ENCODE measurements around the gene ELL. TPM values are rescaled to one million over a fixed set of nuclear protein-coding genes. Genes with fewer than 3 reads are reported as not detected.

The ELL gene
- polyA plus RNA-seq, 10 donors, result 12.2 to 17.7 (median 13.2) TPM

DNA sequence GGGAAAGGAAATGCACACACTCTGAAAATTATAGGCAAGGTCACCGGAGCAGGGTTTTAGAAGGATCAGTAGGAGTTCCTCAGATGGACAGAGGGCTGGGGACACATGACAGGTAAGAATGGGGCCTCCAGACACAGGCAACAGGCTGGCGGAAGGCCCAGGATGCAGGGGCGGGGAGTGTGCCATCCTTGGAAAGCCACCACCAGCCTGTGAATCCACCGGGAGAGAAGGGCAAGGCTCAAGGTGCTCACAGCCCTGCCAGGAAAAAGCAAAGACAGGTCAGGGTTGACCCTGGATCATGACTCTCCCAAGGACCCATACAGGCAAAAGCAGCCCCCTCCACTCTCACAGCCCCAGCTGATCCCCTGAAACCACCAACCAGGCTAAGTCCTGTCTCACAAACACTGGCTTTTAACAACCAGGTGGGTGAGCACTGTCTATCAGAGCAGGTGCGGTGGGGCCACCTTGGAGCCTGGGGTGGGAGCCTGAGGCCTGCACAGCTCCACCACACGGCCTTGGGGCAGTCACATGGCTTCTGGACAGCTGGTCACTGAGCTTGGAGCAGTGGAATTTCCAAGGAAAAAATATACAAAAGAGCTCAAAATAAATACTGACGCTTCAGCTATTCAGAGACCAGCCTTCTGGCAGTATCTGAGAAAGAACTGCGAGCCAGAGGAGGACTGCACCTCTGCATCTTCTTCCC is 48.7 kb downstream of the ELL start:
- DNase-seq, result no peak

DNA sequence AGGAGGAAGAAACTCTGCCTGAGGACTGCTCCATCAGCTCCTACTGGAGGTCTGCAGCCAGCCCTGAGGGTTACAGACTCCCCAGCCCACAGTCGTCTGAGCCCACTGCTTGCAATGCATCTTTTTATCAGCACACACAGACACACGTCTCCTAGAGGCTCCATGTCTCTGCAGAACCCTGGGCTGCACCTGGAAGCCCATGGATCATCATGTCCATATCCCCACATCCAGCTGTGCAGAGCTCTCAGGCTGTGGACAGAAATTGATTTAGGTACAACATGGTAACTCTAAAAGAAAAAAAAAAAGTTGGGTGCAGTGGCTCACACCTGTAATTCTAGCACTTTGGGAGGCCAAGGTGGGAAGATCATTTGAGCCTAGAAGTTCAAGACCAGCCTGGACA is 51.1 kb downstream of the ELL start:
- no peak for DNase-seq

DNA sequence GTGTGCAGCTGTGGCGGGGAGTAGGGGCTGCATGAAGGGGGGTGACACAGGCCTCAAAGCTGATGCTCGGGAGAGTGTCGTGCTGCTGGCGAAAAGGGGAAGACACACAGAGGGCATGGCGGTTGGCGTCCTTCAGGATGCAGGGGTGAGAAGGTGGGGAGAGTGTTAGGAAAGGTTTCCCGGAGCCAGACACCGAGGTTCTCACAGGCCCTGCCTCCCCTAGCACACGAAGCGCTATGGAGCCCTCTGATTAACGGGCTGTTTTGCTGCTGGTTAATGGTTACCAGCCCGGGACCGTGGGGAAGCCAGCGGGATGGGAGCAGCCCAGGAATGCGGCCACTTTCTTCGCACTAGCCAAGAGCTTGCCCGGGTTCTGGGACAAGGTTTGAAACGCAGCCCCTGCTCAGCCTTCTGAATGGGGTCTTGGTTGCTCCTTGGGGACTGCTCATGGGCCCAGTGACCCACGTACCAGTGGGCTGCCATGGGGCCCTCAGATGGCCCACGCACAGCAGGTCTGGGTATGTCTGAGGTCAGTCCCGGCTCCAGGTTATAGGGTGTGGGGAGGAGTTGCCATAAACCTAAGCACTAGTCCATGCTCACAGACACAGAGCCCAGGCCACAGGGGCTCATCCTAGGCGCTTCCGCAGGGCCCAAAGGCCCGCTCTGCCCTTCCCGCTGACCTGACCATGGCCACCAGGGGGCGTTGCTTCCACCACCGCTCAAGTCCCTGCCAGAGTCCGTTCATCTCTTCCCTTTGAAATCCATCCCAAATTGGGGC is 52.6 kb downstream of the ELL start:
- DNase-seq, result peak; percentile 38 to 77 (median 68)

DNA sequence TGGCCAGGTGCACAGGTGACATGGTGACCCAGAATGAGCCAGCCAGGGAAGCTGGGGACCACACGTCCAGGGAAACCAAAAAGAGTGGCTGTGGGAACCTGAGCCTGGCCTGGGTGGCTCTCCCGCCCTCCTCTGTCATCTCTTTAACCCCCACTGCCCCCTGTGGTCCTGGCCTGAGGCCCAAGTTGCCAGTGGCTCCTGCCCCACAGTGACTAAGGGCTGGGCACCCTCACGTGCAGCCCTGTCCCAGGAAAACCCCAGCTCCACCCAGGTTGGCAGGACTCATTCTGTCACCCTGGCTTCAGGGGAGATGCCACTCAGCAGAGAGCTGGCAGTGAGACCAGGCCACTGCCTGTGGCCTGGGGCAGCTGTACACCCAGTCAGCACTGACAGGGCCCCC is 53.4 kb downstream of the ELL start:
- DNase-seq, result no peak

DNA sequence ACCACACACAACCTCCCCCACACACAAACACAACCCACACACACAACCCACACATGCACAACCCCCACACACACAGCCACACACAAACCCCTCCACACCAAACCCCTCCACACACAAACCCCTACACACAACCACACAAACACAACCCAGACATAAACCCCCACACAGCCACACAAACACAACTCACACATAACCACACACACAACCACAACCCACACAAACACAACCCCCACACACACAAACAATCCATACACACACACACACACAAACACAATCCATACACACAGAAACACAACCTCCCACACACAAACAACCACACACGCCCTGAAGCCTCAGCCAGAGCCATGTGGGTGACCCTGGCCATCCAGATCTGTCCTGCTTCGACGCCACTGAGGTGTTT is 53.9 kb downstream of the ELL start:
- no peak for DNase-seq

GRCh38 chr19:18466354-18466753 is 55.5 kb downstream of the ELL start:
- no peak for DNase-seq

GRCh38 chr19:18465964-18466339 is 55.9 kb downstream of the ELL start:
- no peak for DNase-seq

DNA sequence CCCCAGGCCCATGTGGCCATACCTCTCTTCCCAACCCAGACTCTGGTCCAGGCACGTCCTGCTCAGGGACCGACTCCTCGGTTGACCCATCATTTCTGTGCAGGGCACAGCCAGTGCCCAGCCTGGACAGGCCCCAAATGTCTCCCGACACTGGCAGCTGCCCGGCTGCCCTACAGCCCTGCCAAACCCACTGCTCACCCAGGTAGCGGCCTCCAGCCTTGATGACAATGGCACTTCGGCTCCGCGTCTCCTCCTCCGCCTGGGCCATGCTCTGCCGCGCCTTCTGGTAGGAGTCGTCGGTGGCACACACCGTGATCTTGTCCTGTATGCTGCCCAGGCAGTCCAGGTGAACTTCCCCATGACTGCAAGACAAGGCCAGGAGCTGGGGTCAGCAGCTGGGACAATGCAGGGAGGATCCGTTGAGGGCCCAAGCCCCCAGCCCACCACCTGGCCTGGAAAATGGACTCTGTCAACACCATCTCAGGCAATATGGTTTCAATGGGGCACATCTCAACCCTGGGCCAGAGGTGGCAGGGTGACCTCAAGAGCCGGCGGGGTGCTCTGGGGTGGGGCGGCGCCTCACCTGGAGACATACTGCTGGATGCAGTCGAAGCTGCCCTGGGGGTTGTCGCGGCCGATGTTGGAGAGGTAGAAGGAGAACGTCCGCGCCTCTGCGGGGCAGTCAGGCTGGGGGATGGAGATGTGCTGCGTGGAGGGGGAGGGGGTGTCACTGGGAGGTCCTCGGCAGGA is 56.5 kb downstream of the ELL start:
- no peak for DNase-seq

GRCh38 chr19:18464646-18465045 is 57.2 kb downstream of the ELL start:
- peak; percentile 63 to 82 (median 65) for DNase-seq

- DNase-seq, result no peak
These were observed 60.4 kb downstream of the ELL start for GRCh38 chr19:18461471-18461870.

- no peak for DNase-seq
These were observed 61.0 kb downstream of the ELL start for GRCh38 chr19:18460900-18461299.

DNA sequence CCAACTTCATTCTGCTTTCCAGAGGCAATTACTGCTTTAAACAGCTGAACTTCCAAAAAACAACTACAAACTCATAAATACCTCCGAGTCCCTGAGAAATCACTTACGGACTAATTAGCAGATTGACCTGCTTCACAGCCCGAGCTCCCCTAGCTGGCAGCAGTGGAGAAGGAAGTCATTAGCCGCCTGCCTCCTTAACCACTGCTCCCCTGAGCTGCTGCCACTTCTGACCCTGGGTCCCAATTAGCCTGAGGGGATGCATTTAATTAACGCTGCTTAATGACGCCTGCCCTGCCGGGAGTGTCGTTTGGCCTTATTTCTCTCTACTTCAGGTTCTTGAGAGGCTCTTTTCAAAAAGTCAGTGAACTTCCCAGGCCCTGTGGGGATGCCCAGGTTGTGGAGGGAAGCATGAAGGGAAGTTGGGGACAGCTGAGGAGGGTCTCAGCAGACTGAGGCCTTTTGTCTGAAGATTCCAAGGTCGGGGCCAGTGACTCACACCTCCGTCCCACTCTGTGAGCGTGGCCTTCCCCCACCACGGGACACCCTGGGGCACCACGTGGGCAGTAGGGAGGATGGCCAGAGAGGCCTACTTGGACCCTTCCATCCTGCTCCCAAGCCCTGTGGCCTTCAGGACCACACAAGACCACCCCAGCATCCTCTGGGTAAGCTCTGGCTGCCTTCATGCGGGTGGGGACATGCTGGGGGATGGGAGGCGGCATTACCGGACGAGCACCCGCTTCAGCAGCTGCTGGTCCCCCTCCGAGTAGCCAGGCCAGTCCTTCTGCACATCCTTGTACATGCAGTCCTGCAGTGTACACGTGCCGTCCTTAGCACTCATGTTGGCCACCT is 64.2 kb downstream of the ELL start:
- no peak for DNase-seq

GRCh38 chr19:18456974-18457373 is 64.9 kb downstream of the ELL start:
- DNase-seq, result no peak

- DNase-seq, result no peak
These were observed 65.6 kb downstream of the ELL start for GRCh38 chr19:18456279-18456678.

- no peak for DNase-seq
These were observed 68.4 kb downstream of the ELL start for GRCh38 chr19:18453269-18454024.

DNA sequence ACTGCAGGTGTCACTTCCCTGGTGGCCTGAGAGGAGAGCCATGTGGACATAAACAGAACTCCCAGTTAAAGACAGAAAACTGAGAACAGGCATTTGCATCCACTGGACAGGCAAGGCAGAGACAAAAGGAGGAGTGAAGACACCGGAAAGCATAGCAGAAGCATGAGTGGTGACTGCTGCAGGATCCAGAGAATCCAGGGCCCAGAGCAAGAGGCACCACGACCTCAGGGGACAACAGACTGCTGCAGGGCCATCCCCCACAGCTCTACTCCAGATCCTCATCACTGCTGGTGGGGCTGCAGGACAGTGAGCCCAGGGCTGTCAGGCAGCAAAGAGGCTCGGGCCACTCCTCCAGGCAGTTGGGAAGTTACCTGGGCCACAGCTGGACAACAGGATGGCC is 69.5 kb downstream of the ELL start:
- no peak for DNase-seq

- peak; percentile 64 to 86 (median 77) for DNase-seq
These were observed 70.7 kb downstream of the ELL start for GRCh38 chr19:18450931-18451836.

DNA sequence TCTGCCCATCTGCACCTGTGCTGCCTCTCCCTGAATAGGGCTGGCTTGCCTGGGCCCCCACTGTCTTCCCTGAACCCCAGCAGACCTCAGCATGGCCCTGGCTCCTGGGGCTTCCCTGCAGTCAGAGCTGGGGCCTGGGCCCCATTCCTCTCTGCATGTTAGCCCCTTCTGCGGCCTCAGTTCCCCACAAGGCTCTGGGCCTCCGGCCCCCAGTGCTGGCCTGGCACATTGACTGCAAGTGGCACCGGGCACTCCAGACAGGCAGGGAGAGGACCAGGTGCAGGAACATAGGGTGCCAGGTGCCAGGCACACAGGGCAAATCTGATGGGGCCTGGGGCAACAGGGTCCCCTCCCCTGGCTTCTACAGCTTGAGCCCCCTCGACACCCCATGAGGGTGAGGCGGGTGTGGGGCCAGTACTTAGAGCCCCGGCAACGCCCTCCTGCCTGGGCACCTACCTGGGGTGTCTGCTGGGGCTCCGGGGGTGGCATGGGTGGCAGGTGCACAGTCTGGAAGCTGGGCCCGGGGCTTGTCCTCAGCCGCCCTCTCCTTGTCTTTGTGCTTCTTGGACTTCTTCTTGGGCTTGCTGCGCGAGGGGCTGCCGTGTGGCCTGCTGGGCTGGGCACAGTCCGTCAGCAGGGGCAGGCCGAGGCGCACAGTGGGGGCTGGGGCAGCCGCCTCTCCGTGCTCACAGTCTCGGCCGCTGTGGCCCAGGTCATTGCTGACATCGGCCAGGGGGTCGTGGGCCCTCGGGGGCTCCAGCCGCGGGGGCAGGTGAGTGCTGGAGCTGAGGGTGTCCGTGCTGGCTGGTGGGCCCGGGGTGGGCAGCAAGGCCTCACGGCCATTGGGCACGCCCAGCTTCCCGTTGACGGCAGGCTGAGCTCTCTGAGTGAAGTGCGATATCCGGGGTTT is 71.6 kb downstream of the ELL start:
- no peak for DNase-seq

DNA sequence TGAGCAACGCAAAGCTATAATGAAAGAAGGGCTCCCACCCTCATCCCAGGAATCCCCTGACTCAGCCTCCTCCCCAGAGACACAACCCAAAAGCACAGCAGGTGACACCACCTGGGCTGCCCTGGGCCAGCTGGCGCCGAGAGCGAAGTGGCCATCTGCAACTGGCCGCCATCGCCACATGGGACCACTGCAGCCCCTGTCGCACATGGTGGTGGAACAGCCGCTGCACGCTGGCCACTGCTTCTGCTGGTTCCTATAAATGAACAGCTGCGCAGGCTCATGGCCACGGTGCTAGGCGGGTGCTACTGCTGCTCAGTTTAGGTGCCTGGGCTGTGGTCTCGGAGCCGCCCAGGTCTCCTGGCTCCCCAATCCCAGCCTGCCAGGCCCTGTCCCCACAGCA is 72.3 kb downstream of the ELL start:
- no peak for DNase-seq

Data from muscle of back (tissue), 11 donors.